Kidney epithelial cell (primary cell): ENCODE measurements around the gene OLFM4. TPM values are rescaled to one million over a fixed set of nuclear protein-coding genes. Genes with fewer than 3 reads are reported as not detected.

Source experiments
- DNase-seq: peaks from one replicate; pipeline ENCODE4 v3.0.0-alpha.2; 2010; ENCODE audit warnings: low read depth
- H3K27me3 ChIP-seq: 2 replicates; pipeline ENCODE4 v1.6.0; 2011; ENCODE audit warnings: low read length; ENCODE audit not compliant: control insufficient read depth, insufficient read depth
- H3K36me3 ChIP-seq: 2 replicates; pipeline ENCODE4 v1.5.1; 2011; ENCODE audit warnings: low read length; ENCODE audit not compliant: control insufficient read depth, insufficient read depth
- H3K4me3 ChIP-seq: 2 replicates; pipeline ENCODE4 v1.5.1; 2011; ENCODE audit warnings: low read depth, mild to moderate bottlenecking, control low read depth, low read length
- CTCF ChIP-seq: IDR thresholded peaks from 2 replicates; pipeline ENCODE4 v1.5.1; 2011; ENCODE audit warnings: mild to moderate bottlenecking, moderate library complexity, low read length, control low read depth, inconsistent platforms; ENCODE audit not compliant: insufficient read depth, poor library complexity, severe bottlenecking
- total RNA-seq: library from RNA; depleted of rRNA; stranded (reverse); fragments of >200 nt; gene quantifications from 2 replicates; pipeline ENCODE4 v1.2.3, GENCODE V29; 2015

OLFM4 gene
- total RNA-seq, 1 donor from 2014 or later: 0.21 TPM

- Histone ChIP-seq H3K27me3 (no peaks in the 10 kb centered on the region), H3K4me3 (no peak overlapping the region), H3K36me3 (no peaks in the 10 kb centered on the region)
- no peak for TF ChIP-seq CTCF
- DNase-seq: no peak
Observed at GRCh38 chr13:53060840-53061490, 32.4 kb downstream of the OLFM4 start.

- Histone ChIP-seq H3K4me3 (no peak overlapping the region), H3K27me3 (no peaks in the 10 kb centered on the region)
Observed at GRCh38 chr13:53064731-53065130, 36.1 kb downstream of the OLFM4 start.

GRCh38 chr13:53066411-53066810 is 37.8 kb downstream of the OLFM4 start:
- TF ChIP-seq CTCF: no peak
- H3K36me3 ChIP-seq: no peaks in the 10 kb centered on the region
- DNase-seq: no peak
- no peaks in the 10 kb centered on the region for H3K27me3 ChIP-seq
- H3K4me3 ChIP-seq: no peak overlapping the region

More at GRCh38 chr13:53064731-53065130, 36.1 kb downstream of the OLFM4 start:
- no peak for TF ChIP-seq CTCF
- H3K36me3 ChIP-seq: no peaks in the 10 kb centered on the region
- no peak for DNase-seq

- no peaks in the 10 kb centered on the region for H3K27me3 ChIP-seq
Observed at GRCh38 chr13:53068585-53069520, 40.2 kb downstream of the OLFM4 start.

GRCh38 chr13:53069800-53070199 is 41.2 kb downstream of the OLFM4 start:
- Histone ChIP-seq H3K36me3 (no peaks in the 10 kb centered on the region), H3K4me3 (no peak overlapping the region), H3K27me3 (no peaks in the 10 kb centered on the region)
- no peak for TF ChIP-seq CTCF
- no peak for DNase-seq

More at GRCh38 chr13:53068585-53069520, 40.2 kb downstream of the OLFM4 start:
- no peak for DNase-seq
- no peak overlapping the region for H3K4me3 ChIP-seq
- TF ChIP-seq CTCF: no peak
- no peaks in the 10 kb centered on the region for H3K36me3 ChIP-seq

- no peak for DNase-seq
- Histone ChIP-seq H3K36me3 (no peaks in the 10 kb centered on the region), H3K4me3 (no peak overlapping the region), H3K27me3 (no peaks in the 10 kb centered on the region)
- TF ChIP-seq CTCF: no peak
Observed at GRCh38 chr13:53073711-53074110, 45.1 kb downstream of the OLFM4 start.
